Sigmoid colon (tissue), 7 donors: ENCODE results near the gene EIF3I. TPM values are rescaled to one million over a fixed set of nuclear protein-coding genes. Genes with fewer than 3 reads are reported as not detected.

ENCODE experiments used
- DNase-seq: peaks from one replicate; pipeline ENCODE4 v3.0.0-alpha.2; 2019
- H3K27ac ChIP-seq, 4 donors: fragments of 200-600 bp; sonication (generic); one replicate each; pipeline ENCODE4 v1.5.1; 2016 to 2019; ENCODE audit warnings: mild to moderate bottlenecking in 1 of 4
- H3K27me3 ChIP-seq, 3 donors: fragments of 200-600 bp; sonication (generic); one replicate each; pipeline ENCODE4 v1.5.1; 2019; ENCODE audit warnings: mild to moderate bottlenecking in 1 of 3
- H3K36me3 ChIP-seq, 4 donors: fragments of 200-600 bp; sonication (generic); one replicate each; pipeline ENCODE4 v1.5.1; 2016 to 2019
- H3K4me1 ChIP-seq, 4 donors: fragments of 200-600 bp; sonication (generic); one replicate each; pipeline ENCODE4 v1.5.1; 2017 to 2019
- H3K4me3 ChIP-seq, 4 donors: fragments of 200-600 bp; sonication (generic); one replicate each; pipeline ENCODE4 v1.5.1; 2017 to 2019; ENCODE audit warnings: mild to moderate bottlenecking in 2 of 4, moderate library complexity in 1 of 4
- H3K9me3 ChIP-seq, 4 donors: fragments of 200-600 bp in 3 of 4; sonication (generic) in 3 of 4; one replicate each; pipeline versions ENCODE4 v1.5.1 to v1.6.1; 2013 to 2019
- EP300 ChIP-seq, 4 donors: sonication (generic); formaldehyde crosslinking; IDR thresholded peaks; one replicate each; pipeline ENCODE4 v1.6.1; 2017; ENCODE audit warnings: antibody characterized with exemption in 4 of 4
- POLR2A ChIP-seq, 2 donors: fragments of 450-650 bp; IDR thresholded peaks; one replicate each; pipeline ENCODE4 v1.6.1; 2016; ENCODE audit warnings: antibody characterized with exemption in 2 of 2, mild to moderate bottlenecking in 2 of 2, moderate library complexity in 2 of 2
- POLR2AphosphoS5 ChIP-seq, 4 donors: sonication (generic); formaldehyde crosslinking; IDR thresholded peaks; one replicate each; pipeline ENCODE4 v1.6.1; 2017; ENCODE audit warnings: antibody characterized with exemption in 4 of 4
- WGBS, 2 donors: extraction: QIAGEN DNeasy Blood & Tissue Kit; methylation state at CpG; one replicate each; pipeline ENCODE4 v1.1.7; 2013; 5-methylcytosine and 5-hydroxymethylcytosine counted together
- intact Hi-C: fragments of 100-400 bp; cut with DNase I; formaldehyde crosslinking; loops from one replicate; pipeline ENCODE4 v1.15.1; 2023
- polyA plus RNA-seq, 3 donors: library from polyadenylated mRNA; stranded (reverse); fragments of 200-250 nt; gene quantifications; one replicate each; pipeline ENCODE4 v1.2.3, GENCODE V29; 2013
- total RNA-seq, 4 donors: library from RNA; depleted of rRNA; stranded (reverse); fragments of >200 nt; gene quantifications; one replicate each; pipeline ENCODE4 v1.1.0, GENCODE V29; 2016
- TF ChIP-seq, protein P1 (sequence below), 4 experiments: fragments of 450-650 bp in 3 of 4; fragments of 200-600 bp in 1 of 4; IDR thresholded peaks; one replicate each; pipeline ENCODE4 v1.5.1; 2016 to 2019; ENCODE audit warnings: antibody characterized with exemption in 4 of 4, mild to moderate bottlenecking in 3 of 4, moderate library complexity in 2 of 4
- donor health status: healthy with polysubstance abuse.
- donor health status: Bipolar disorder and iron deficiency.
- donor health status: healthy.

The EIF3I gene
- total and polyA plus RNA-seq, 7 donors, result 163 to 226 (median 173) TPM

DNA sequence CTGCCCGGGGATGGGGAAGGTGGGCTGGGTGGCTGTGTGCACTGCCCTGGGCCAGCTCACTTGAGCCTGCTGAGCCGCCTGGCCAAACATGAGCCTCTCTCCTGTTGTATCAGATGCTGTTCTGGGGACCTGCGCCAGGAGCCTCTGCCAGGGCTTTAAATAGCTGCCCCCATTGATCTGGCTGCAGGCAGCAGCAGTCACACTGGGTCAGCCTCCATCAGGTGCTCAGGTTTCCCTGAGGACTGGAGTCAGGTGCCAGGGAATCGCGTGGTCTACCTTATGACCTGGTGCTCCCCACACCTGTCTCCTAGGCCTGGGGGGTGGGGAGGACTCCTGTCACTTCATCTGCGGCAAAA, 22.5 kb upstream of the EIF3I start:
- no peak for TF ChIP-seq EP300 (IDR thresholded peaks at IDR 0.05)
- TF ChIP-seq POLR2AphosphoS5 (IDR thresholded peaks at IDR 0.05), result peak in 1 of 4 donors; percentile 21
- H3K27ac ChIP-seq, result peak overlapping the region; percentile 85 to 90 (median 88)
- peak overlapping the region in 3 of 4 donors; percentile 59 to 65 (median 64) for H3K4me3 ChIP-seq
- H3K36me3 ChIP-seq, result peaks cover 6 to 35% (median 17%) of the 10 kb centered on the region in 4 donors
- no peaks in the 10 kb centered on the region for H3K27me3 ChIP-seq
- WGBS, 2 donors, result 64 to 69% methylated on average over 6 of the region's 6 CpGs
- H3K4me1 ChIP-seq, result peaks cover 0 to 33% (median 24%) of the 10 kb centered on the region in 4 donors
- no peaks in the 10 kb centered on the region for H3K9me3 ChIP-seq
- DNase-seq, result peak; percentile 80
- intact Hi-C loops, result no loop called here

GRCh38 chr1:32200226-32201010, 21.8 kb upstream of the EIF3I start, which contains the start of gene CCDC28B:
CCDC28B (plus strand) TSS chr1:32200595; CDS start chr1:32201936, 1,341 bp downstream.
- H3K27ac ChIP-seq, result peak within 1 kb of the TSS; percentile 85 to 90 (median 88)
- TF ChIP-seq POLR2A (IDR thresholded peaks at IDR 0.05) (no peak), POLR2AphosphoS5 (IDR thresholded peaks at IDR 0.05) (peak; percentile 39 to 61 (median 41))
- peak; percentile 90 for DNase-seq
- H3K9me3 ChIP-seq, result no peaks in the 10 kb centered on the region
- H3K27me3 ChIP-seq, result no peaks in the 10 kb centered on the region
- H3K4me1 ChIP-seq, result peaks cover 0 to 40% (median 30%) of the 10 kb centered on the region in 4 donors
- intact Hi-C loops, result no loop called here
- H3K36me3 ChIP-seq, result peaks cover 0 to 28% (median 10%) of the 10 kb centered on the region in 4 donors
- WGBS, 2 donors, result 1% methylated on average over 34 of the region's 34 CpGs
- peak within 1 kb of the TSS; percentile 59 to 77 (median 64) for H3K4me3 ChIP-seq

DNA sequence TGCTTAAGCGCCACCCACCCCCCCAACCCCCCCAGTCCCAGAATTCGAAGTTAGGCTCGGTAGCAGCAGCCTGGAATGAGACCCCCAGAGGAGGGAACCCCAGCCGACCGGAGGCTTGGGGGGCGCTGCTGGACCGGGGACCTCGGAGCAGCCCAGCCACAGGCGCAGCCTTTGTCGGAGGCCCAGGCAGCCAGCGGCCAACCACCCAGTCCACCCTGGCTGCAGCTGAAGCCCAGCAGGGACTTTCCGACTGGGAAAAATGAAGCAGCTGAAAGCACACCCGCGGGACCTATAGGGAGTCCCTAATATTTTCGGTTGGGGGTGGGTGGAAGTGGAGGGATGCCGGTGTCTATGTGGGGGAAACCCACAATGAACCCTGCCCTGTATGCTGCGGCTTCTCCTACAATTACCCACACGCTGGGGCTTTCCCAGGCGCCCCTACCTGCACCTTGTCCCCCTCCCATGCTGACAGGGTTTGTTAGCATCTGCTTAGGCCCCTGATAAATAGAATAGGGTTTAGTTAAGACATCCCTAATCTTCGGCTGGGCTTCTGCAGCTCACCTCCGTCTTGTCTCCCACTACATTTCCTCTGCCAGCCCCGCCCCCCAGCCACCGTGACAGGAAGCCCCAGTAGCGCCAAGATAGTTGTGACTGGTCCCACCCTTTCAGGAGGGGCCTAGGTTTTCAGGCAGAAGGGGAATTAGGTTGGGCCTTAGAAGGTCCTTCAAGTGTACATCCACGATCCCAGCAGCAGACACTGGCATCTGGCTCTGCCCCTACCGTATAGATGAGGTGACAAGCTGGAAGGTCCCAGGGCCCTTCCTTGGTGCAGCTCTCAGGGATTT, 21.0 kb upstream of the EIF3I start:
- DNase-seq, result peak; percentile 87

DNA sequence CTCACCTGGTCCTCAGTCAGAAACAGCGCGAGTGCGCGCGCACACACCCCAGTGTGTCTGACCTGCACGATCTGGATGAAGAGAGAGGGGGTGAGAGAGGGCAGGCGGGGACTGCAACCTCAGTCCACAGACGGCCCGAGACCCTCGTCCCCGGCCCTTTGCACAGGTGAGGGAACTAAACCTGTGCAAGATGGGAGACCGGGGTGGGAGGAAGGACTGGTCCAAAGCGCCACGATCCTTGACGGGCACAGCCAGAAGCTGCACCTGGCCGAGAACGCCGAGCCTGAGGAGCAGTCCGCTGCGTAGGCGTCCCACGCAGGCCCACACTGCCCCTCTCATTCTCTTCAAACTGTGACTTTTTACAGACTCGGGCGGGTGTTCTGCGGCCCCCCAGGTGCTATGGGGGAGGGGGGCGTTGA, 17.3 kb upstream of the EIF3I start:
- no peaks in the 10 kb centered on the region for H3K9me3 ChIP-seq
- peaks cover 0 to 44% (median 32%) of the 10 kb centered on the region in 4 donors for H3K4me1 ChIP-seq
- no peaks in the 10 kb centered on the region for H3K36me3 ChIP-seq
- intact Hi-C loops, result loop anchor here (5.0 kb wide), 1 partner anchor 187 kb away; the partner anchor contains the start of gene BSDC1
- no peaks in the 10 kb centered on the region for H3K27me3 ChIP-seq
- no peak for TF ChIP-seq EP300 (IDR thresholded peaks at IDR 0.05)
- TF ChIP-seq POLR2A (IDR thresholded peaks at IDR 0.05), result no peak
- TF ChIP-seq, protein P1, sequence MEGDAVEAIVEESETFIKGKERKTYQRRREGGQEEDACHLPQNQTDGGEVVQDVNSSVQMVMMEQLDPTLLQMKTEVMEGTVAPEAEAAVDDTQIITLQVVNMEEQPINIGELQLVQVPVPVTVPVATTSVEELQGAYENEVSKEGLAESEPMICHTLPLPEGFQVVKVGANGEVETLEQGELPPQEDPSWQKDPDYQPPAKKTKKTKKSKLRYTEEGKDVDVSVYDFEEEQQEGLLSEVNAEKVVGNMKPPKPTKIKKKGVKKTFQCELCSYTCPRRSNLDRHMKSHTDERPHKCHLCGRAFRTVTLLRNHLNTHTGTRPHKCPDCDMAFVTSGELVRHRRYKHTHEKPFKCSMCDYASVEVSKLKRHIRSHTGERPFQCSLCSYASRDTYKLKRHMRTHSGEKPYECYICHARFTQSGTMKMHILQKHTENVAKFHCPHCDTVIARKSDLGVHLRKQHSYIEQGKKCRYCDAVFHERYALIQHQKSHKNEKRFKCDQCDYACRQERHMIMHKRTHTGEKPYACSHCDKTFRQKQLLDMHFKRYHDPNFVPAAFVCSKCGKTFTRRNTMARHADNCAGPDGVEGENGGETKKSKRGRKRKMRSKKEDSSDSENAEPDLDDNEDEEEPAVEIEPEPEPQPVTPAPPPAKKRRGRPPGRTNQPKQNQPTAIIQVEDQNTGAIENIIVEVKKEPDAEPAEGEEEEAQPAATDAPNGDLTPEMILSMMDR (IDR thresholded peaks at IDR 0.05), result no peak
- no peak for TF ChIP-seq POLR2AphosphoS5 (IDR thresholded peaks at IDR 0.05)
- no peak for DNase-seq
- WGBS, 2 donors, result 12 to 51% methylated on average over 26 of the region's 26 CpGs
- H3K4me3 ChIP-seq, result peak overlapping the region; percentile 33 to 62 (median 60)
- H3K27ac ChIP-seq, result peak overlapping the region; percentile 25 to 68 (median 66)

More for the DNA sequence above, 21.0 kb upstream of the EIF3I start:
- Histone ChIP-seq H3K36me3 (peaks cover 0 to 19% (median 5%) of the 10 kb centered on the region in 4 donors), H3K27ac (peak overlapping the region; percentile 85 to 90 (median 88)), H3K4me1 (peaks cover 0 to 46% (median 35%) of the 10 kb centered on the region in 4 donors), H3K9me3 (no peaks in the 10 kb centered on the region), H3K4me3 (peak overlapping the region; percentile 59 to 77 (median 64)), H3K27me3 (no peaks in the 10 kb centered on the region)
- 3 to 5% methylated on average over 26 of the region's 26 CpGs for WGBS, 2 donors
- intact Hi-C loops, result no loop called here
- TF ChIP-seq, protein P1 (IDR thresholded peaks at IDR 0.05), result no peak
- no peak for TF ChIP-seq EP300 (IDR thresholded peaks at IDR 0.05)
- no peak for TF ChIP-seq POLR2A (IDR thresholded peaks at IDR 0.05)
- no peak for TF ChIP-seq POLR2AphosphoS5 (IDR thresholded peaks at IDR 0.05)

DNA sequence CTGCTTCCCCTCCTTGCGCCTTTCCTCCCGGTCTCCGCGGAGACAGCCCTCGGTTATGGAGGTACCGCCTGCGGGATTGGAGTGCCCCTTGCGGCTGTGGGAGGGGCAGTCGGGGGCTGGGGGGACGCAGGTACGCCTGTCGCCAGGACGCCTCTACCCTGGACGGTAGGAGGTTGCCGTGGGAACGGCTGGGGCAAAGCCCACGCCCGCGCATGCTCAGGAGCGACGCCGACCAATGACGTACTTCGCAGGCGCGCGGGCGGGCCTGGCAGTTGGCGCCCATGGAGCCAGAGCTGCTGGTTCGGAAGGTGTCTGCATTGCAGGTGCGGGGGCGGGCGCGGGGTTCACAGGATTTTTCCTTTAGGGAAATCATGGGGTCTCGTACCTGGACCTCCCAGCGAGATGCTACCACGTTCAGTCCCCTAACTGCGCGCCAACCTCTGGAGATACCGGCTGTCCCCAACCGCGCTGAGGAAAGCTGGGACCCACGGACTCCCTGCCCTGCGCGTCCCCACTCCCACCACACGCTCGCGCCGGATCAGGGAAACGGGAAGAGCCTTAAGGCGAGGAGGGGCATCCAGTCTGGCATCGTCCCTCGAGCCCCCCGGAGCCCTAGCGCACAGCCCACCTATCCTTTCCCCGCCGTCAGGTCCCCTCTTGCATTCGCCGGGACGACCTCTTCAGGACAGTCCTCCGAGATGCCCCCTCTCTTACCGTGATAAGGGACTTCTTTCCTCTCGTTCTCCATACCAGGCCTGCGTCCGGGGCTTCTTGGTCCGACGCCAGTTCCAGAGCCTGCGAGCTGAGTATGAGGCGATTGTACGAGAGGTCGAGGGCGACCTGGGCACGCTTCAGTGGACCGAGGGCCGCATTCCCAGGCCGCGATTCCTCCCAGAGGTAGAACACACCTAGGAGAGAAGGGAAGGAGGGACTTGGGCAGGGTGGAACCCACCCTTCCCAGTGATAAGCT, 16.5 kb upstream of the EIF3I start, which contains the start of gene IQCC:
Gene IQCC, plus strand, starts transcription at position 271 of the 970 bp plus-strand sequence. Its CDS starts 11 bp downstream, at position 282.
- Histone ChIP-seq H3K4me3 (peak within 1 kb of the TSS; percentile 33 to 62 (median 60)), H3K27ac (peak within 1 kb of the TSS; percentile 25 to 68 (median 66)), H3K27me3 (no peaks in the 10 kb centered on the region), H3K9me3 (no peaks in the 10 kb centered on the region), H3K4me1 (peaks cover 0 to 42% (median 29%) of the 10 kb centered on the region in 4 donors), H3K36me3 (no peaks in the 10 kb centered on the region)
- intact Hi-C loops, result loop anchor here (5.0 kb wide), 1 partner anchor 187 kb away; the partner anchor contains the start of gene BSDC1
- TF ChIP-seq POLR2AphosphoS5 (IDR thresholded peaks at IDR 0.05), result peak; percentile 69 to 84 (median 81)
- TF ChIP-seq EP300 (IDR thresholded peaks at IDR 0.05), result no peak
- DNase-seq, result peak; percentile 93
- WGBS, 2 donors, result 1 to 2% methylated on average over 77 of the region's 77 CpGs
